GM19239 (cell line): ENCODE results near the gene TUBA4B.

Experiments used
- DNase-seq: peaks from one replicate; pipeline ENCODE4 v3.0.0; 2011; ENCODE audit warnings: low spot score; ENCODE audit not compliant: insufficient read length
- FAIRE-seq: peaks from 2 replicates; lab custom pipeline; 2011; peaks lifted over from hg19 to GRCh38; lab: Jason Lieb, UNC

TUBA4B gene

GRCh38 chr2:219252900-219253752 is at the start of gene TUBA4B:
Gene TUBA4B (plus strand): TSS chr2:219253243. CDS start chr2:219253408, 165 bp downstream.
- FAIRE-seq (peak; percentile 21), DNase-seq (no peak)

- no peak for DNase-seq
- FAIRE-seq: no peak
Observed at GRCh38 chr2:219204425-219205164, 48.4 kb upstream of the TUBA4B start.

GRCh38 chr2:219205165-219205538 is 47.9 kb upstream of the TUBA4B start:
- FAIRE-seq: no peak
- DNase-seq: no peak

- DNase-seq: no peak
- FAIRE-seq: peak; percentile 94
Observed at GRCh38 chr2:219205981-219206327, 47.1 kb upstream of the TUBA4B start.

- FAIRE-seq: no peak
Observed at GRCh38 chr2:219206328-219207133, 46.5 kb upstream of the TUBA4B start, which contains the start of gene ZFAND2B. Gene ZFAND2B (plus strand): TSS chr2:219206782. CDS start chr2:219206988, 206 bp downstream.

GRCh38 chr2:219207134-219207883 is 45.7 kb upstream of the TUBA4B start:
- DNase-seq (no peak), FAIRE-seq (no peak)

More at GRCh38 chr2:219206328-219207133, 46.5 kb upstream of the TUBA4B start, which contains the start of gene ZFAND2B:
- DNase-seq: peak; percentile 97

GRCh38 chr2:219207884-219208740 is 44.9 kb upstream of the TUBA4B start:
- DNase-seq (no peak), FAIRE-seq (no peak)

GRCh38 chr2:219209236-219210195 is 43.5 kb upstream of the TUBA4B start:
- no peak for DNase-seq
- no peak for FAIRE-seq

GRCh38 chr2:219210196-219210885 is 42.7 kb upstream of the TUBA4B start:
- FAIRE-seq (no peak), DNase-seq (no peak)

GRCh38 chr2:219210886-219211362 is 42.1 kb upstream of the TUBA4B start:
- DNase-seq: no peak
- no peak for FAIRE-seq

GRCh38 chr2:219213026-219213415 is 40.0 kb upstream of the TUBA4B start:
- DNase-seq: no peak
- no peak for FAIRE-seq

- FAIRE-seq: no peak
- no peak for DNase-seq
Observed at GRCh38 chr2:219213486-219214071, 39.5 kb upstream of the TUBA4B start.

- DNase-seq (no peak), FAIRE-seq (no peak)
Observed at GRCh38 chr2:219214141-219214540, 38.9 kb upstream of the TUBA4B start.

GRCh38 chr2:219214786-219215185 is 38.3 kb upstream of the TUBA4B start:
- no peak for FAIRE-seq
- DNase-seq: no peak

- FAIRE-seq (no peak), DNase-seq (no peak)
Observed at GRCh38 chr2:219215871-219216534, 37.0 kb upstream of the TUBA4B start.

- FAIRE-seq (no peak), DNase-seq (no peak)
Observed at GRCh38 chr2:219216535-219216915, 36.5 kb upstream of the TUBA4B start.
